ENCODE data around the gene MAP3K13.

DNA sequence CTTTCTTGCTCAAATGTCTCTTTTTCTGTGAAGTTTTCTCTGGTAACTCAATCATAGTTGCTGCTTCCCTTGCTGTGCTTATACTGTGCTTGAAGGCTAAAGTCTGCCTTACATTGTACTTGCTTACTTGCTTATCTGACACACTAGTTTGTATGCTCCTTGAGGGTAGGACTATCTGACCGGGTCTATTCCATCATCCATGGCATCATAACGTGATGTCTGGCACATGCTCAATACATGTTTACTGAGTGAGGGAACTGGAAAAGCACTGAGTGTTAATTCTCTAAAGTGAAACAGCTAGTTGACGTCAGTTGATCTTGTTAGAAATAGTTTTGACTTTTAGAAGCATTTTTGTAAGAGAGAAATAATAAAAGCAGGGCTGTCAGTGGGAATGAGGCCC lies 42.7 kb downstream of the MAP3K13 start:
- TF ChIP-seq, protein P1, sequence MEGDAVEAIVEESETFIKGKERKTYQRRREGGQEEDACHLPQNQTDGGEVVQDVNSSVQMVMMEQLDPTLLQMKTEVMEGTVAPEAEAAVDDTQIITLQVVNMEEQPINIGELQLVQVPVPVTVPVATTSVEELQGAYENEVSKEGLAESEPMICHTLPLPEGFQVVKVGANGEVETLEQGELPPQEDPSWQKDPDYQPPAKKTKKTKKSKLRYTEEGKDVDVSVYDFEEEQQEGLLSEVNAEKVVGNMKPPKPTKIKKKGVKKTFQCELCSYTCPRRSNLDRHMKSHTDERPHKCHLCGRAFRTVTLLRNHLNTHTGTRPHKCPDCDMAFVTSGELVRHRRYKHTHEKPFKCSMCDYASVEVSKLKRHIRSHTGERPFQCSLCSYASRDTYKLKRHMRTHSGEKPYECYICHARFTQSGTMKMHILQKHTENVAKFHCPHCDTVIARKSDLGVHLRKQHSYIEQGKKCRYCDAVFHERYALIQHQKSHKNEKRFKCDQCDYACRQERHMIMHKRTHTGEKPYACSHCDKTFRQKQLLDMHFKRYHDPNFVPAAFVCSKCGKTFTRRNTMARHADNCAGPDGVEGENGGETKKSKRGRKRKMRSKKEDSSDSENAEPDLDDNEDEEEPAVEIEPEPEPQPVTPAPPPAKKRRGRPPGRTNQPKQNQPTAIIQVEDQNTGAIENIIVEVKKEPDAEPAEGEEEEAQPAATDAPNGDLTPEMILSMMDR (conservative IDR thresholded peaks at IDR 0.05 in 1 of 2, IDR thresholded peaks at IDR 0.05 in 1 of 2; ENCODE audit: extremely low read depth in 1 of 2, insufficient read depth in 1 of 2, low read depth in 1 of 2, low read length in 2 of 2) = no peak
- TF ChIP-seq EZH2 (IDR thresholded peaks at IDR 0.05; ENCODE audit: borderline replicate concordance, low read length) = no peak

Data from mammary epithelial cell (primary cell).